CD4-positive, alpha-beta memory T cell (primary cell): ENCODE data around the gene PTCH2. TPM values are rescaled to one million over a fixed set of nuclear protein-coding genes. Genes with fewer than 3 reads are reported as not detected.
"Not testable (repeated sequence)": the region's sequence is repeated elsewhere in the genome, so short reads cannot be mapped to it uniquely, and the experiment has no call there.

Experiments used
- CTCF ChIA-PET: fragments of 350-600 bp; sonication (Branson Sonifier 250); formaldehyde crosslinking; loops from one replicate; lab custom pipeline; 2021; ENCODE audit warnings: inconsistent platforms; ENCODE audit not compliant: partially characterized antibody; lab: Charles Lee
- POLR2A ChIA-PET: fragments of 350-600 bp; sonication (Branson Sonifier 250); formaldehyde crosslinking; loops from one replicate; lab custom pipeline; 2021; ENCODE audit not compliant: partially characterized antibody; lab: Charles Lee
- DNase-seq, 5 donors: peaks; one replicate each; pipeline versions ENCODE4 v3.0.0 to v3.0.0-alpha.2; 2020 to 2022; ENCODE audit warnings: mixed read lengths in 1 of 5
- H3K27ac ChIP-seq: one replicate; pipeline ENCODE4 v1.7.0; 2013; ENCODE audit warnings: low read depth, low read length
- H3K27me3 ChIP-seq: 2 replicates; pipeline ENCODE4 v1.7.0; 2013; ENCODE audit warnings: mild to moderate bottlenecking, low read length, moderate library complexity; ENCODE audit not compliant: insufficient read depth
- H3K36me3 ChIP-seq: 2 replicates; pipeline ENCODE4 v1.7.0; 2013; ENCODE audit warnings: mild to moderate bottlenecking, low read length, moderate library complexity; ENCODE audit not compliant: insufficient read depth
- H3K4me1 ChIP-seq: 2 replicates; pipeline ENCODE4 v1.7.0; 2013; ENCODE audit warnings: mild to moderate bottlenecking, low read length, moderate library complexity; ENCODE audit not compliant: insufficient read depth
- H3K4me3 ChIP-seq, 2 donors: one replicate each; pipeline ENCODE4 v1.7.0; 2013; ENCODE audit warnings: low read length in 2 of 2, mild to moderate bottlenecking in 1 of 2
- H3K9me3 ChIP-seq, 2 donors: one replicate each; pipeline ENCODE4 v1.7.0; 2013; ENCODE audit warnings: low read length in 2 of 2, control low read depth in 1 of 2; ENCODE audit not compliant: control insufficient read depth in 1 of 2
- H3K27ac Mint-ChIP-seq, 7 donors: one replicate each; pipeline ENCODE4 v1.8.0; 2020 to 2021; ENCODE audit warnings: mixed read lengths in 7 of 7, mild to moderate bottlenecking in 6 of 7, inconsistent platforms in 3 of 7, moderate library complexity in 3 of 7
- H3K27me3 Mint-ChIP-seq, 2 donors: one replicate each; pipeline ENCODE4 v1.8.0; 2020 to 2021; ENCODE audit warnings: mixed read lengths in 2 of 2
- H3K36me3 Mint-ChIP-seq, 2 donors: one replicate each; pipeline ENCODE4 v1.8.0; 2020 to 2021; ENCODE audit warnings: mixed read lengths in 2 of 2, inconsistent platforms in 1 of 2, mild to moderate bottlenecking in 1 of 2
- H3K4me1 Mint-ChIP-seq, 4 donors: one replicate each; pipeline ENCODE4 v1.8.0; 2020 to 2021; ENCODE audit warnings: mixed read lengths in 4 of 4, mild to moderate bottlenecking in 1 of 4
- H3K4me3 Mint-ChIP-seq, 8 donors: one replicate each; pipeline ENCODE4 v1.8.0; 2020 to 2021; ENCODE audit warnings: mixed read lengths in 8 of 8, mild to moderate bottlenecking in 7 of 8, moderate library complexity in 6 of 8, inconsistent platforms in 3 of 8
- H3K9me3 Mint-ChIP-seq, 8 donors: one replicate each; pipeline ENCODE4 v1.8.0; 2020 to 2021; ENCODE audit warnings: mixed read lengths in 8 of 8, mild to moderate bottlenecking in 5 of 8, inconsistent platforms in 3 of 8, moderate library complexity in 1 of 8
- intact Hi-C: fragments of 100-400 bp; cut with micrococcal nuclease; formaldehyde crosslinking; loops from one replicate; pipeline ENCODE4 v1.15.1; 2023
- polyA plus RNA-seq, 2 donors: library from polyadenylated mRNA; unstranded; fragments of 300-500 nt; fragmentation: Illumina TruSeq; gene quantifications; one replicate each; pipeline ENCODE4 v1.2.3, GENCODE V29; 2021
- total RNA-seq, 2 experiments: library from RNA; stranded (reverse); gene quantifications; one replicate each; pipeline ENCODE4 v1.2.3, GENCODE V29; 2021

Gene PTCH2
- total and polyA plus RNA-seq, 4 experiments from 2014 or later = 0.20 to 1.4 (median 1.3) TPM; not detected in 1

DNA sequence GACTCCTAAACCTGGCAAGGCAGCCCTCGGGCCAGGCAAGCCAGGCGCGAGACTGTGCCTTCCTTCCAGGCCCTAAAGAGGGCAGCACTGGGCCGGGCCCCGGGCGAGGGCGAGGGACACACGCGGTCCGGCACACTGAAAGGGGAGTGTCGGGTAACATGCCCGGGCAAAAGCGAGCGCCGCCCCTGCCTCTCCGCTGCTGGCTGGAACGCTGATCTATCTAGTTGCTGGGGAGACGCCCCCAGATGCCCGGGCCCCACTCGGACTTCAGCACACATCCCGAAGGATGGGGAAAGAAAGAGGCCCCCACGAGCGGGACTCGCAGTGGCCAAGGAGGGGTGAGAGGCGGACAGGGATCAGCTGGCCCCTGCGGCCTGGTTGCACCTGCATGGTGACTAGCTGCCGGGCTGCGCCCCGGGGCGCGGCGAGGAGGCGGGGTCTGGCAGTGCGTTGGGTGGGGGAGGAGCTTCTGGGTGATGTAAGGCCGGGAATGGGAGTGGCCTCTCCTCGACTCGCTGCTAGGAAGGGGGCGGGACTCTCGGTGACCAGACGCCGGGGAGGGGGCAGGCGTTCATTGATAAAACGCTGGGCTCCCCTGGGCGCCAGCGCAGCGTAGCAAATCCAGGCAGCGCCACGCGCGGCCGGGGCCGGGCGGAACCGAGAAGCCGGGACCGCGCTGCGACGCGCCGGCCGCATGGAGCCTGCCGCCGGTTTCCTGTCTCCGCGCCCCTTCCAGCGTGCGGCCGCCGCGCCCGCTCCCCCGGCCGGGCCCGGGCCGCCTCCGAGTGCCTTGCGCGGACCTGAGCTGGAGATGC, 43.1 kb downstream of the PTCH2 start, which contains the start of gene PLK3:
TSS of gene PLK3 (plus strand) at position 608 of the 815 bp plus-strand sequence. CDS start at position 695, 87 bp downstream.
- H3K4me1 Mint-ChIP-seq = peaks cover 23 to 48% (median 31%) of the 10 kb centered on the region in 4 donors
- H3K27ac Mint-ChIP-seq = peak within 1 kb of the TSS; percentile 82 to 100 (median 99)
- intact Hi-C loops = loop anchor here (2.0 to 10.0 kb wide), 5 partner anchors 37 to 887 kb away; partner anchors contain the start of genes GPBP1L1, HECTD3, NASP and TESK2
- peaks cover 0 to 7% (median 0%) of the 10 kb centered on the region in 8 donors for H3K9me3 Mint-ChIP-seq
- H3K4me3 ChIP-seq = peak within 1 kb of the TSS; percentile 77 to 83
- POLR2A ChIA-PET = interaction anchor here (0.7 to 18.2 kb wide), 33 partner anchors 10 to 886 kb away, joined by 3 to 1564 read pairs (median 6); partner anchors contain the start of genes ARMH1, BEST4, BTBD19 and DYNLT4
- CTCF ChIA-PET = interaction anchor here (0.7 to 13.0 kb wide), 22 partner anchors 9 to 504 kb away, joined by 3 to 174 read pairs (median 4); partner anchors contain the start of genes BEST4, BTBD19, HECTD3 and RNU5D-1
- H3K27ac ChIP-seq = peak within 1 kb of the TSS; percentile 96
- peaks cover 37% of the 10 kb centered on the region for H3K4me1 ChIP-seq
- peak; percentile 99 to 100 (median 99) for DNase-seq
- H3K27me3 Mint-ChIP-seq = no peaks in the 10 kb centered on the region
- H3K27me3 ChIP-seq = no peaks in the 10 kb centered on the region
- peaks cover 22% of the 10 kb centered on the region for H3K36me3 ChIP-seq
- no peaks in the 10 kb centered on the region for H3K9me3 ChIP-seq
- H3K36me3 Mint-ChIP-seq = peaks cover 24 to 39% of the 10 kb centered on the region in 2 donors
- H3K4me3 Mint-ChIP-seq = peak within 1 kb of the TSS; percentile 89 to 99 (median 96)

DNA sequence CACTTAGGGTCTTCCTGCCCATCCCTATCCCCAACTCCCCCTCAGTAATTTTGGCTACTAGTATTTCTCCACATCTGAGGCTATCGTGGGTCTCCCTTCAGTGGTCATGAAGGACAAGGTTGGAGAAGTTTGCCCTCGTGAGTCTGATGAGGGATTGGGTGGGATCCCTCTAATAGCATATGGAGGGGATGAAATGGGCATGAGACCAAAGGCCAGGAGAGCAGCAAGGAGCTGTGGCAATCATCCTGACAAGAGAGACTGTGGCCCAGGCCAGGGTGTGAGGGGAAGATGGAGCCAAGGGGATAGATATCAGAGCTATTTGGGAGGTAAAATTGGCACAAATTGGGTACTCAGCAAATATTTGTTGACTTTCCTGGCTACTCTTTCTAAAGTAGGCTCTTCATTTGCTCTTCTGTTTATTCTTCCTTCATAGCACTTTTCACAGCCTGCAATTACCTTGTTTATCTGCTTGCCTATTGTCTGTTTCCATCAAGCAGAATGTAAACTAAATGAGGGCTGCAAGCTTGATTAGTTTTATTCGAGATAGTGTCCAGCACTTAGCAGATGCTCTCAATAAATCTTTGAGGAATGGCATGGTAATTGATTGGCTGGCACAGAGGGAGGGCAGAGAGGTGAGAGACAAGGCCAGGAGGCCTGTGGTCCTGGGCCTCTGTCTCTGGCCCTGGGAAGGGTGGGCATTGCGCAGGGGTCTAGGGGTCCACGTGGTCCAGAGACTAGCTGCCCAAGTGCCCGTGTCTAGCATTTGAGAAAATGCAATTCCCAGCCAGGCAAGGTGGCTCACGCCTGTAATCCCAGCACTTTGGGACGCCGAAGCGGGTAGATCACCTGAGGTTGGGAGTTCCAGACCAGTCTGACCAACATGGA, 44.3 kb downstream of the PTCH2 start:
- peak overlapping the region in 4 of 8 donors; percentile 21 to 99 (median 96) for H3K4me3 Mint-ChIP-seq
- intact Hi-C loops = loop anchor here (2.0 kb wide), 2 partner anchors 38 to 212 kb away; partner anchors contain the start of gene HECTD3
- POLR2A ChIA-PET = interaction anchor here (1.0 to 18.2 kb wide), 11 partner anchors 11 to 213 kb away, joined by 3 to 1564 read pairs (median 7); partner anchors contain the start of genes BEST4, BTBD19, DYNLT4 and HECTD3
- H3K27me3 Mint-ChIP-seq = no peaks in the 10 kb centered on the region
- Histone ChIP-seq H3K9me3 (no peaks in the 10 kb centered on the region), H3K4me1 (peaks cover 28% of the 10 kb centered on the region), H3K4me3 (no peak overlapping the region), H3K36me3 (peaks cover 12% of the 10 kb centered on the region), H3K27ac (no peak overlapping the region), H3K27me3 (no peaks in the 10 kb centered on the region)
- peaks cover 0 to 4% (median 0%) of the 10 kb centered on the region in 8 donors for H3K9me3 Mint-ChIP-seq
- CTCF ChIA-PET = interaction anchor here (0.7 to 13.0 kb wide), 12 partner anchors 11 to 502 kb away, joined by 3 to 174 read pairs (median 5); partner anchors contain the start of genes BTBD19, HECTD3 and UROD
- peaks cover 20 to 37% (median 25%) of the 10 kb centered on the region in 4 donors for H3K4me1 Mint-ChIP-seq
- peaks cover 21 to 27% of the 10 kb centered on the region in 2 donors for H3K36me3 Mint-ChIP-seq
- DNase-seq = peak in 1 of 5 donors; percentile 37
- peak overlapping the region; percentile 49 to 100 (median 99) for H3K27ac Mint-ChIP-seq

DNA sequence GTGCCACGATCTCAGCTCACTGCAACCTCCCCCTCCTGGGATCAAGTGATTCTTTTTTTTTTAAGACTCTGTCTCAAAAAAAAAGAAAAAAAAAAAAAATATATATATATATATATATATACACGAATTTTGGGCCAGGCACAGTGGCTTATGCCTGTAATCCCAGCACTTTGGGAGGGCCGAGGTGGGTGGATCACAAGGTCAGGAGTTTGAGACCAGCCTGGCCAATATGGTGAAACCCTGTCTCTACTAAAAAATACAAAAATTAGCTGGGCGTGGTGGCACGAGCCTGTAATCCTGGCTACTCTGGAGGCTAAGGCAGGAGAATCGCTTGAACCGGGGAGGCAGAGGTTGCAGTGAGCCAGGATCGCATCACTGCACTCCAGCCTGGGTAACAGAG, 45.2 kb downstream of the PTCH2 start:
- Mint-ChIP-seq H3K36me3 (peaks cover 15 to 18% of the 10 kb centered on the region in 2 donors), H3K4me1 (peaks cover 14 to 28% (median 22%) of the 10 kb centered on the region in 4 donors), H3K27ac (peak overlapping the region in 6 of 7 donors; percentile 36 to 82 (median 62)), H3K4me3 (peak overlapping the region in 1 of 8 donors; percentile 10)
- H3K27me3 ChIP-seq, H3K9me3 Mint-ChIP-seq, H3K27ac ChIP-seq, H3K27me3 Mint-ChIP-seq, H3K9me3 ChIP-seq, H3K36me3 ChIP-seq, H3K4me3 ChIP-seq: not testable (repeated sequence)
- peak in 1 of 5 donors; percentile 15 for DNase-seq
- intact Hi-C loops = loop anchor here (2.0 kb wide), 2 partner anchors 39 to 213 kb away; partner anchors contain the start of gene HECTD3
- ChIA-PET POLR2A (interaction anchor here (1.3 to 18.2 kb wide), 2 partner anchors 20 to 22 kb away, joined by 9 to 1564 read pairs; partner anchors contain the start of genes BTBD19, DYNLT4 and RPS8), CTCF (interaction anchor here (1.3 to 3.8 kb wide), 4 partner anchors 10 to 16 kb away, joined by 3 to 63 read pairs (median 6); partner anchors contain the start of genes BEST4 and BTBD19)
- peaks cover 20% of the 10 kb centered on the region for H3K4me1 ChIP-seq

DNA sequence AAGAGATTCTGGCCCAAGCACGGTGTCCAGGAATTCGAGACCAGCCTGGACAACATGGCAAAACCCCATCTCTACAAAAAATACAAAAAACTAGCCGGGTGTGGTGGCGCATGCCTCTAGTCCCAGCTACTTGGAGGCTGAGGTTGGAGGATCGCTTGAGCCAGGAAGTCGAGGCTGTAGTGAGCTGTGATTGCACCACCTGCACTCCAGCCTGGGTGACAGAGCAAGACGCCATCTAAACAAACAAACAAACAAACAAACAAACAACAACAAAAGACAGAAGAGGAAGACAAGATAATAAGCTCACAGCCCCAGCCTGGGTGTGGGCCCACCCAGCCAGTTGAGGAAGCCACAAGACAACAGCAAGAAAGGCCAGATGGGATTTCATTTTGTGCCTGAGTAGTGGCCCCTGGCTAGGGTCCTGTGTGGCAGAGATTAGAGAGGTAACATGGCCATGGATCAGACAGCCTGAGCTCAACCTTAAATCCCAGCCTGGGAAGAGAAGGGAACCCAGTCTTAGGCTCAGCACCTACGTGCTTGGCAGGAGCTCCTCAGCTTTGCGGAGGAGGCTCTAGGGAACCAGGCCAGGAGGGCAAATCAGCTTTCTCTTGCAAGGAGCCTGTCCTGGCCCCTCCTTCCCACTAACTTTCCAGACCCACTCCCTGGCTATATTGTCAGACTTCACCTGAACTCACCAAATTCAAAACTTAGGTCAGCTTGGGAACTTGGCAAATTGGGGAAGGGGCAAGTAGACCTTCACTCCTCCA, 50.1 kb downstream of the PTCH2 start:
- Histone ChIP-seq H3K27me3 (no peaks in the 10 kb centered on the region), H3K27ac (no peak overlapping the region), H3K4me1 (no peaks in the 10 kb centered on the region), H3K36me3 (no peaks in the 10 kb centered on the region), H3K4me3 (no peak overlapping the region), H3K9me3 (no peaks in the 10 kb centered on the region)
- intact Hi-C loops = loop anchor here (2.0 kb wide), 1 partner anchor 510 kb away; no protein-coding TSS in a partner anchor
- Mint-ChIP-seq H3K36me3 (no peaks in the 10 kb centered on the region), H3K4me3 (no peak overlapping the region), H3K9me3 (no peaks in the 10 kb centered on the region), H3K27me3 (no peaks in the 10 kb centered on the region), H3K4me1 (peaks cover 0 to 5% (median 2%) of the 10 kb centered on the region in 4 donors), H3K27ac (peak overlapping the region in 1 of 7 donors; percentile 79)
- DNase-seq = no peak
- ChIA-PET POLR2A (interaction anchor here (0.9 to 3.8 kb wide), 12 partner anchors 9 to 510 kb away, joined by 3 to 17 read pairs (median 6); partner anchors contain the start of genes BTBD19, HECTD3, RNU5D-1 and UROD), CTCF (interaction anchor here (0.7 to 2.5 kb wide), 21 partner anchors 8 to 700 kb away, joined by 3 to 23 read pairs (median 8); partner anchors contain the start of genes BTBD19, EIF2B3, HECTD3 and RPS8)

DNA sequence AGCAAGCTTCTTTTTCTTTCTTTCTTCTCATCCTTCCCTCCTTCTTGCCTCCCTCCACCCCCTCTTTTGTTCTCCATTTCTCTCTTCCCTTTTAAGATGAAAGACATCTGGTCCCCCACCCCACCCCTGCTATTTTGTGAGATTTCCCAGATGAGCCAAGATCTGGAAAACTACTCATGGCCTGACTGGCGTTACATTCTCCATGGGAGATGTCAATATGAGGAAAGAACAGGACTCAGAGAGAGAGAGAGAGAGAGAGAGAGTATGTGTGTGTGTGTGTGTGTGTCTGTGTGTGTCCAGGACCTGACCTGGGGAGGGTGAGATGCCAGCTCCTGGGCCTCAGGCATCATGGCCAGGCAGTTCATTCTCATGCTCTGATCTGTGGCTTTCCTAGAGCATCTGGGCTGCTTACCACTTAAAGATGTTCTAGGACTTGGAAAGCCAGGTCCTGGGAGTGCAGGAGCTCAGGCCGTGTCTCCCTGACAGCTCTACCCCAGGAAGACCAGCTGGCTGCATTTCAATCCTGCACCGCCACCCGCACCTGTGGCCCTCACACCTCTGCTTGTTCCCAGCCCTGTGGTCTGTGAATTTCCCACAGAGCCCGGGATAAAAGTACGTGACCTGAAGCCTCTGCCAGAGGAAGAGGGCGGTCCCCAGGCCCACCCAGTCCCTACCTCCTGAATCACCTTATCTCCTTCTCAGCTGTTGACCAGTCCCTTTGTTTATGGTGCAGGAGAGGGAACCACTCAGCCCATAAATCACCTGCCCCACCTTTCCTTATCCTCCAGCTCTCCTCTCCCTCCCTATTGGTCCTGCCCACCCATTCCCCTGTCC, 51.9 kb downstream of the PTCH2 start:
- H3K36me3 Mint-ChIP-seq = no peaks in the 10 kb centered on the region
- ChIA-PET POLR2A (interaction anchor here (0.6 to 3.8 kb wide), 9 partner anchors 9 to 221 kb away, joined by 3 to 17 read pairs (median 6); partner anchors contain the start of genes HECTD3, PLK3, RNU5D-1 and RPS8), CTCF (interaction anchor here (0.7 to 9.2 kb wide), 12 partner anchors 9 to 792 kb away, joined by 3 to 75 read pairs (median 5); partner anchors contain the start of genes HECTD3, PLK3 and RNU5D-1)
- no peaks in the 10 kb centered on the region for H3K27me3 Mint-ChIP-seq
- Histone ChIP-seq H3K27me3 (no peaks in the 10 kb centered on the region), H3K36me3 (no peaks in the 10 kb centered on the region), H3K4me1 (peaks cover 9% of the 10 kb centered on the region), H3K4me3 (no peak overlapping the region), H3K9me3 (no peaks in the 10 kb centered on the region), H3K27ac (no peak overlapping the region)
- no peak for DNase-seq
- no peaks in the 10 kb centered on the region for H3K9me3 Mint-ChIP-seq
- H3K4me1 Mint-ChIP-seq = peaks cover 6 to 10% (median 6%) of the 10 kb centered on the region in 4 donors
- H3K4me3 Mint-ChIP-seq = no peak overlapping the region
- H3K27ac Mint-ChIP-seq = peak overlapping the region in 5 of 7 donors; percentile 17 to 72 (median 55)
- intact Hi-C loops = no loop called here
